ENCODE results near the gene DEFB123.
"Not testable (repeated sequence)": the region's sequence is repeated elsewhere in the genome, so short reads cannot be mapped to it uniquely, and the experiment has no call there.

Gene DEFB123

GRCh38 chr20:31410011-31410410 lies 30.4 kb upstream of the DEFB123 start:
- no peaks in the 10 kb centered on the region for H3K27me3 ChIP-seq (replicated peaks; ENCODE audit: control insufficient read depth, insufficient read depth, low read length)
- no peaks in the 10 kb centered on the region for H3K36me3 ChIP-seq (ENCODE audit: control insufficient read depth, insufficient read depth, low read length)
- no peak for DNase-seq (ENCODE audit: extremely low read depth, insufficient read length)
- H3K4me3 ChIP-seq (replicated peaks; ENCODE audit: low read depth, low read length) = no peak overlapping the region
- no peak for TF ChIP-seq CTCF (IDR thresholded peaks at IDR 0.05; ENCODE audit: insufficient read depth, low read length, poor library complexity, severe bottlenecking)

- no peaks in the 10 kb centered on the region for H3K27me3 ChIP-seq (replicated peaks; ENCODE audit: control insufficient read depth, insufficient read depth, low read length)
- TF ChIP-seq CTCF (IDR thresholded peaks at IDR 0.05; ENCODE audit: insufficient read depth, low read length, poor library complexity, severe bottlenecking) = no peak
- DNase-seq (ENCODE audit: extremely low read depth, insufficient read length) = no peak
- no peaks in the 10 kb centered on the region for H3K36me3 ChIP-seq (ENCODE audit: control insufficient read depth, insufficient read depth, low read length)
- no peak overlapping the region for H3K4me3 ChIP-seq (replicated peaks; ENCODE audit: low read depth, low read length)
Observed at GRCh38 chr20:31414381-31414780, 26.1 kb upstream of the DEFB123 start.

GRCh38 chr20:31415653-31416052 lies 24.8 kb upstream of the DEFB123 start:
- DNase-seq (ENCODE audit: extremely low read depth, insufficient read length) = no peak
- Histone ChIP-seq H3K36me3 (ENCODE audit: control insufficient read depth, insufficient read depth, low read length) (no peaks in the 10 kb centered on the region), H3K27me3 (replicated peaks; ENCODE audit: control insufficient read depth, insufficient read depth, low read length) (no peaks in the 10 kb centered on the region), H3K4me3 (replicated peaks; ENCODE audit: low read depth, low read length) (no peak overlapping the region)
- TF ChIP-seq CTCF (IDR thresholded peaks at IDR 0.05; ENCODE audit: insufficient read depth, low read length, poor library complexity, severe bottlenecking) = no peak

GRCh38 chr20:31418307-31418706 lies 22.1 kb upstream of the DEFB123 start:
- DNase-seq (ENCODE audit: extremely low read depth, insufficient read length) = no peak
- TF ChIP-seq CTCF (IDR thresholded peaks at IDR 0.05; ENCODE audit: insufficient read depth, low read length, poor library complexity, severe bottlenecking) = no peak
- Histone ChIP-seq H3K27me3 (replicated peaks; ENCODE audit: control insufficient read depth, insufficient read depth, low read length) (no peaks in the 10 kb centered on the region), H3K36me3 (ENCODE audit: control insufficient read depth, insufficient read depth, low read length) (no peaks in the 10 kb centered on the region), H3K4me3 (replicated peaks; ENCODE audit: low read depth, low read length) (no peak overlapping the region)

GRCh38 chr20:31425797-31426196 lies 14.6 kb upstream of the DEFB123 start:
- no peaks in the 10 kb centered on the region for H3K36me3 ChIP-seq (ENCODE audit: control insufficient read depth, insufficient read depth, low read length)
- H3K27me3 ChIP-seq (replicated peaks; ENCODE audit: control insufficient read depth, insufficient read depth, low read length) = no peaks in the 10 kb centered on the region; the same call in 1 of the 2 replicates
- TF ChIP-seq CTCF (IDR thresholded peaks at IDR 0.05; ENCODE audit: insufficient read depth, low read length, poor library complexity, severe bottlenecking) = no peak
- no peak for DNase-seq (ENCODE audit: extremely low read depth, insufficient read length)
- no peak overlapping the region for H3K4me3 ChIP-seq (replicated peaks; ENCODE audit: low read depth, low read length)

GRCh38 chr20:31426891-31427551 lies 13.4 kb upstream of the DEFB123 start:
- not testable (repeated sequence) for H3K36me3 ChIP-seq (ENCODE audit: control insufficient read depth, insufficient read depth, low read length); H3K4me3 ChIP-seq (replicated peaks; ENCODE audit: low read depth, low read length); H3K27me3 ChIP-seq (replicated peaks; ENCODE audit: control insufficient read depth, insufficient read depth, low read length)

GRCh38 chr20:31427576-31427975 lies 12.9 kb upstream of the DEFB123 start:
- DNase-seq (ENCODE audit: extremely low read depth, insufficient read length); H3K4me3 ChIP-seq (replicated peaks; ENCODE audit: low read depth, low read length); H3K27me3 ChIP-seq (replicated peaks; ENCODE audit: control insufficient read depth, insufficient read depth, low read length); H3K36me3 ChIP-seq (ENCODE audit: control insufficient read depth, insufficient read depth, low read length): not testable (repeated sequence)

More at GRCh38 chr20:31426891-31427551, 13.4 kb upstream of the DEFB123 start:
- DNase-seq (ENCODE audit: extremely low read depth, insufficient read length) = not testable (repeated sequence)
